ENCODE measurements around the gene GLRA1.

GRCh38 chr5:151862811-151863472, 61.7 kb downstream of the GLRA1 start:
- TF ChIP-seq CTCF (conservative IDR thresholded peaks at IDR 0.05; ENCODE audit: low read depth, low read length) (no peak), BHLHE40 (IDR thresholded peaks at IDR 0.05; ENCODE audit: low read depth, low read length) (no peak), MAZ (IDR thresholded peaks at IDR 0.05; ENCODE audit: borderline replicate concordance, low read depth, low read length) (no peak), POLR2A (IDR thresholded peaks at IDR 0.05; ENCODE audit: low read depth, low read length) (no peak), FOS (IDR thresholded peaks at IDR 0.05; ENCODE audit: low read depth, low read length) (no peak), SMC3 (IDR thresholded peaks at IDR 0.05; ENCODE audit: low read depth, low read length) (no peak), RFX5 (IDR thresholded peaks at IDR 0.05; ENCODE audit: low read depth, low read length) (no peak), CHD1 (IDR thresholded peaks at IDR 0.05; ENCODE audit: low read depth, low read length) (no peak), MAFK (IDR thresholded peaks at IDR 0.05; ENCODE audit: low read depth, low read length) (no peak), RAD21 (IDR thresholded peaks at IDR 0.05; ENCODE audit: low read length) (no peak), CEBPB (IDR thresholded peaks at IDR 0.05; ENCODE audit: low read depth, low read length) (no peak), ELK1 (IDR thresholded peaks at IDR 0.05; ENCODE audit: borderline replicate concordance, low read depth, low read length) (no peak)
